HS-27A (cell line): ENCODE measurements around the gene STX16.
"Not testable (repeated sequence)": the region's sequence is repeated elsewhere in the genome, so short reads cannot be mapped to it uniquely, and the experiment has no call there.

Experiments
- DNase-seq: peaks from one replicate; pipeline ENCODE4 v3.0.0-alpha.2; 2012; ENCODE audit warnings: low read depth, missing footprints

STX16 gene

GRCh38 chr20:58637466-58638213, 13.4 kb upstream of the STX16 start:
- no peak for DNase-seq

GRCh38 chr20:58638467-58639181, 12.5 kb upstream of the STX16 start:
- no peak for DNase-seq

- no peak for DNase-seq
Observed at GRCh38 chr20:58639182-58640146, 11.6 kb upstream of the STX16 start.

GRCh38 chr20:58640446-58640845, 10.6 kb upstream of the STX16 start:
- no peak for DNase-seq

GRCh38 chr20:58642441-58642840, 8.6 kb upstream of the STX16 start:
- no peak for DNase-seq

- not testable (repeated sequence) for DNase-seq
Observed at GRCh38 chr20:58642896-58643295, 8.2 kb upstream of the STX16 start.

- DNase-seq = no peak
Observed at GRCh38 chr20:58645412-58645968, 5.6 kb upstream of the STX16 start.

- DNase-seq = no peak
Observed at GRCh38 chr20:58646257-58646656, 4.8 kb upstream of the STX16 start.

GRCh38 chr20:58646703-58647102, 4.4 kb upstream of the STX16 start:
- DNase-seq = no peak

- no peak for DNase-seq
Observed at GRCh38 chr20:58647162-58647795, 3.8 kb upstream of the STX16 start.

- DNase-seq = no peak
Observed at GRCh38 chr20:58647796-58648501, 3.1 kb upstream of the STX16 start.

GRCh38 chr20:58648502-58648825, 2.6 kb upstream of the STX16 start:
- not testable (repeated sequence) for DNase-seq

- no peak for DNase-seq
Observed at GRCh38 chr20:58649288-58650180, 1.5 kb upstream of the STX16 start.

GRCh38 chr20:58650181-58650775, 805 bp upstream of the STX16 start:
- no peak for DNase-seq

GRCh38 chr20:58651559-58651945, 469 bp downstream of the STX16 start:
- no peak for DNase-seq

GRCh38 chr20:58651946-58652605, 993 bp downstream of the STX16 start:
- no peak for DNase-seq

- DNase-seq = no peak
Observed at GRCh38 chr20:58652606-58653294, 1.7 kb downstream of the STX16 start.

GRCh38 chr20:58654337-58654736, 3.3 kb downstream of the STX16 start:
- no peak for DNase-seq
